K562 (cell line): ENCODE results near the gene TEFM. TPM values are rescaled to one million over a fixed set of nuclear protein-coding genes. Genes with fewer than 3 reads are reported as not detected.

Source experiments
- FIP1L1 ChIP-seq: fragments of 200-400 bp; formaldehyde crosslinking; IDR thresholded peaks from 2 replicates; pipeline ENCODE4 v1.6.1; 2018; ENCODE audit warnings: mild to moderate bottlenecking, low read depth, low read length; ENCODE audit not compliant: poor library complexity, severe bottlenecking
- HEY1 ChIP-seq: fragments of 250-450 bp; sonication (Bioruptor Pico); IDR thresholded peaks from 2 replicates; pipeline ENCODE4 v1.5.0; 2020; ENCODE audit warnings: mild to moderate bottlenecking, moderate library complexity, borderline replicate concordance
- MCM3 ChIP-seq: fragments of 450-650 bp; IDR thresholded peaks from 2 replicates; pipeline ENCODE4 v1.6.1; 2016
- SMAD1 ChIP-seq: fragments of 150-350 bp; IDR thresholded peaks from 2 replicates; pipeline ENCODE4 v1.6.1; 2014; ENCODE audit warnings: low read length, low read depth; ENCODE audit not compliant: partially characterized antibody
- SMARCC2 ChIP-seq: fragments of 450-650 bp; IDR thresholded peaks from 2 replicates; pipeline ENCODE4 v1.6.1; 2017; ENCODE audit warnings: antibody characterized with exemption, moderate library complexity, mild to moderate bottlenecking, low read depth
- STAT5A ChIP-seq: IDR thresholded peaks from 2 replicates; pipeline ENCODE4 v1.6.1; 2012; ENCODE audit warnings: low read length, inconsistent platforms, borderline replicate concordance
- TGIF2 ChIP-seq: sonication (generic); formaldehyde crosslinking; IDR thresholded peaks from 2 replicates; pipeline ENCODE4 v1.8.1; 2022; ENCODE audit warnings: mild to moderate bottlenecking, missing genetic modification reagents, moderate library complexity
- ZNF583 ChIP-seq: fragments of 250-450 bp; sonication (Bioruptor Pico); IDR thresholded peaks from 2 replicates; pipeline ENCODE4 v1.4.0; 2020
- polyA plus RNA-seq, 8 experiments: library from polyadenylated mRNA; depleted of rRNA in 4 of 8; stranded (reverse) in 5 of 8; unstranded in 3 of 8; fragments of >200 nt; fragmentation: Nextera tagmentation in 2 of 8; fragmentation: Illumina TruSeq in 1 of 8; extraction: Ambion mirVana in 2 of 8; extraction: Trizol in 1 of 8; gene quantifications; 2 replicates each; pipeline versions ENCODE4 v1.2.1 to v1.2.3, GENCODE V29; 2011 to 2014; ENCODE audit warnings: inconsistent platforms in 1 of 8, missing spikeins in 1 of 8
- total RNA-seq, 7 experiments: library from RNA; depleted of rRNA in 6 of 7; stranded (reverse); fragments of >200 nt in 6 of 7; fragmentation: Illumina TruSeq in 2 of 7; extraction: Trizol in 2 of 7; gene quantifications; 2 replicates each; pipeline versions ENCODE4 v1.2.1 to v1.2.3, GENCODE V29; 2011 to 2021; ENCODE audit warnings: low replicate concordance in 1 of 7
- TF ChIP-seq, protein P1 (sequence below): fragments of 450-650 bp; IDR thresholded peaks from 2 replicates; pipeline ENCODE4 v1.6.1; 2018; ENCODE audit not compliant: partially characterized antibody
- TF ChIP-seq, protein P2 (sequence below): fragments of 200-800 bp; sonication (Bioruptor generic); IDR thresholded peaks from 2 replicates; pipeline ENCODE4 v1.6.1; 2017; ENCODE audit warnings: missing genetic modification characterization, missing compliant biosample characterization
- TF ChIP-seq, protein P3 (sequence below): IDR thresholded peaks from 3 replicates; pipeline ENCODE4 v1.6.1; 2011; ENCODE audit warnings: borderline replicate concordance, mild to moderate bottlenecking, moderate library complexity; ENCODE audit not compliant: insufficient read length; ENCODE audit errors: extremely low read depth
- TF ChIP-seq, protein P4 (sequence below): sonication (generic); formaldehyde crosslinking; IDR thresholded peaks from 2 replicates; pipeline ENCODE4 v1.8.1; 2022; ENCODE audit warnings: missing genetic modification reagents
- TF ChIP-seq, protein P5 (sequence below): fragments of 250-450 bp; sonication (Bioruptor Pico); IDR thresholded peaks from 2 replicates; pipeline ENCODE4 v1.5.0; 2021
- TF ChIP-seq, protein P6 (sequence below): IDR thresholded peaks from 3 replicates; pipeline ENCODE4 v1.6.1; 2011; ENCODE audit warnings: borderline replicate concordance, mild to moderate bottlenecking; ENCODE audit not compliant: insufficient read length, insufficient read depth

TEFM gene
- total and polyA plus RNA-seq, 9 of the 15 experiments (the other 6 are each of a cell fraction or from before 2014, with no cell fraction given), result 12.5 to 60.3 (median 23.3) TPM

DNA sequence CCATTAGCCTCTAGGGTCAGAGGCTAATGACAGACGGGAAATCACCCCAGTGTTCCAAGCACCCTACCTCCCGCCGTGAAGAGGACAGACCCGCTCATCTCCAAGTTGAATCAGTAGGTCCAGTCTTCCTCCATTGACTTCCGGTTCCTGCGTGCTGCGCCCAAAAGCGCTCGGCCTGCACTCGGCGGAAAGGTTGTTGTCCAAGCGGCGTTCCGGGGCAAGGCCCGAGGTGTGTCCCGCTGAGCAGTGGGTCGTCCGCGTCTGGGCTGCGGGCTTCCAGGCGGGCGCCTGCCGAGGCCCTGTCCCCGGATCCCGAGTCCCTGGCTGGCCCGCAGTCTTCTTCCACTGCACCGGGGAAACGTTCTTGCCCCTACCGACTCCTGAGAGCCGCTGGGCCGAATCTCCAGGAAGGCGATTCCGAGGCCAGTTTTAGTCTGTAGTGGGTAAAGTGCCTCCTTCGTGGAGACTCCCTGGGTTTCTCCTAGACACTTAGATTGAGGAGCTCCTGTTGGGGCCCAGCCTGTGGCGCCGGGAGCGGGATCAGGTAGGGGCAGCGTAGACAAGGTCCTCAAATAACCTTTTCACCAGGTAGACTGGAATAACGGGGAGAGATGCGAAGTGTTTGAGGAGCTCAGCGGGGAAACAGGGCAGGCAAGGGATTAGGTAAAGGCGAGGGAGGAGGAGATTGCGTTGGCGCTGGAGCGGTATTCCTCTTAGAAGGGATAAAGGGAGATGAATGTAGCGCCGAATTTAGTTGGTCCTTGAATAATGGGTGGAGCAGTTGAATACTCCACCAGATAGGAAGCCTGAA is at the start of gene TEFM (continued):
- TF ChIP-seq TGIF2 (CRISPR knock-in tag) (no peak), SMAD1 (no peak), STAT5A (peak; percentile 29; the same call in 1 of the 2 replicates), ZNF583 (CRISPR knock-in tag) (no peak), FIP1L1 (peak; percentile 64), HEY1 (CRISPR knock-in tag) (no peak), MCM3 (no peak), SMARCC2 (no peak)
- TF ChIP-seq, protein P1, sequence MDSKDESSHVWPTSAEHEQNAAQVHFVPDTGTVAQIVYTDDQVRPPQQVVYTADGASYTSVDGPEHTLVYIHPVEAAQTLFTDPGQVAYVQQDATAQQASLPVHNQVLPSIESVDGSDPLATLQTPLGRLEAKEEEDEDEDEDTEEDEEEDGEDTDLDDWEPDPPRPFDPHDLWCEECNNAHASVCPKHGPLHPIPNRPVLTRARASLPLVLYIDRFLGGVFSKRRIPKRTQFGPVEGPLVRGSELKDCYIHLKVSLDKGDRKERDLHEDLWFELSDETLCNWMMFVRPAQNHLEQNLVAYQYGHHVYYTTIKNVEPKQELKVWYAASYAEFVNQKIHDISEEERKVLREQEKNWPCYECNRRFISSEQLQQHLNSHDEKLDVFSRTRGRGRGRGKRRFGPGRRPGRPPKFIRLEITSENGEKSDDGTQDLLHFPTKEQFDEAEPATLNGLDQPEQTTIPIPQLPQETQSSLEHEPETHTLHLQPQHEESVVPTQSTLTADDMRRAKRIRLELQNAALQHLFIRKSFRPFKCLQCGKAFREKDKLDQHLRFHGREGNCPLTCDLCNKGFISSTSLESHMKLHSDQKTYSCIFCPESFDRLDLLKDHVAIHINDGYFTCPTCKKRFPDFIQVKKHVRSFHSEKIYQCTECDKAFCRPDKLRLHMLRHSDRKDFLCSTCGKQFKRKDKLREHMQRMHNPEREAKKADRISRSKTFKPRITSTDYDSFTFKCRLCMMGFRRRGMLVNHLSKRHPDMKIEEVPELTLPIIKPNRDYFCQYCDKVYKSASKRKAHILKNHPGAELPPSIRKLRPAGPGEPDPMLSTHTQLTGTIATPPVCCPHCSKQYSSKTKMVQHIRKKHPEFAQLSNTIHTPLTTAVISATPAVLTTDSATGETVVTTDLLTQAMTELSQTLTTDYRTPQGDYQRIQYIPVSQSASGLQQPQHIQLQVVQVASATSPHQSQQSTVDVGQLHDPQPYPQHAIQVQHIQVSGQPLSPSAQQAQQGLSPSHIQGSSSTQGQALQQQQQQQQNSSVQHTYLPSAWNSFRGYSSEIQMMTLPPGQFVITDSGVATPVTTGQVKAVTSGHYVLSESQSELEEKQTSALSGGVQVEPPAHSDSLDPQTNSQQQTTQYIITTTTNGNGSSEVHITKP, result peak; percentile 45
- TF ChIP-seq, protein P2, sequence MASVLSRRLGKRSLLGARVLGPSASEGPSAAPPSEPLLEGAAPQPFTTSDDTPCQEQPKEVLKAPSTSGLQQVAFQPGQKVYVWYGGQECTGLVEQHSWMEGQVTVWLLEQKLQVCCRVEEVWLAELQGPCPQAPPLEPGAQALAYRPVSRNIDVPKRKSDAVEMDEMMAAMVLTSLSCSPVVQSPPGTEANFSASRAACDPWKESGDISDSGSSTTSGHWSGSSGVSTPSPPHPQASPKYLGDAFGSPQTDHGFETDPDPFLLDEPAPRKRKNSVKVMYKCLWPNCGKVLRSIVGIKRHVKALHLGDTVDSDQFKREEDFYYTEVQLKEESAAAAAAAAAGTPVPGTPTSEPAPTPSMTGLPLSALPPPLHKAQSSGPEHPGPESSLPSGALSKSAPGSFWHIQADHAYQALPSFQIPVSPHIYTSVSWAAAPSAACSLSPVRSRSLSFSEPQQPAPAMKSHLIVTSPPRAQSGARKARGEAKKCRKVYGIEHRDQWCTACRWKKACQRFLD (CRISPR knock-in tag), result no peak
- TF ChIP-seq, protein P3, sequence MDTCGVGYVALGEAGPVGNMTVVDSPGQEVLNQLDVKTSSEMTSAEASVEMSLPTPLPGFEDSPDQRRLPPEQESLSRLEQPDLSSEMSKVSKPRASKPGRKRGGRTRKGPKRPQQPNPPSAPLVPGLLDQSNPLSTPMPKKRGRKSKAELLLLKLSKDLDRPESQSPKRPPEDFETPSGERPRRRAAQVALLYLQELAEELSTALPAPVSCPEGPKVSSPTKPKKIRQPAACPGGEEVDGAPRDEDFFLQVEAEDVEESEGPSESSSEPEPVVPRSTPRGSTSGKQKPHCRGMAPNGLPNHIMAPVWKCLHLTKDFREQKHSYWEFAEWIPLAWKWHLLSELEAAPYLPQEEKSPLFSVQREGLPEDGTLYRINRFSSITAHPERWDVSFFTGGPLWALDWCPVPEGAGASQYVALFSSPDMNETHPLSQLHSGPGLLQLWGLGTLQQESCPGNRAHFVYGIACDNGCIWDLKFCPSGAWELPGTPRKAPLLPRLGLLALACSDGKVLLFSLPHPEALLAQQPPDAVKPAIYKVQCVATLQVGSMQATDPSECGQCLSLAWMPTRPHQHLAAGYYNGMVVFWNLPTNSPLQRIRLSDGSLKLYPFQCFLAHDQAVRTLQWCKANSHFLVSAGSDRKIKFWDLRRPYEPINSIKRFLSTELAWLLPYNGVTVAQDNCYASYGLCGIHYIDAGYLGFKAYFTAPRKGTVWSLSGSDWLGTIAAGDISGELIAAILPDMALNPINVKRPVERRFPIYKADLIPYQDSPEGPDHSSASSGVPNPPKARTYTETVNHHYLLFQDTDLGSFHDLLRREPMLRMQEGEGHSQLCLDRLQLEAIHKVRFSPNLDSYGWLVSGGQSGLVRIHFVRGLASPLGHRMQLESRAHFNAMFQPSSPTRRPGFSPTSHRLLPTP, result no peak
- TF ChIP-seq, protein P4, sequence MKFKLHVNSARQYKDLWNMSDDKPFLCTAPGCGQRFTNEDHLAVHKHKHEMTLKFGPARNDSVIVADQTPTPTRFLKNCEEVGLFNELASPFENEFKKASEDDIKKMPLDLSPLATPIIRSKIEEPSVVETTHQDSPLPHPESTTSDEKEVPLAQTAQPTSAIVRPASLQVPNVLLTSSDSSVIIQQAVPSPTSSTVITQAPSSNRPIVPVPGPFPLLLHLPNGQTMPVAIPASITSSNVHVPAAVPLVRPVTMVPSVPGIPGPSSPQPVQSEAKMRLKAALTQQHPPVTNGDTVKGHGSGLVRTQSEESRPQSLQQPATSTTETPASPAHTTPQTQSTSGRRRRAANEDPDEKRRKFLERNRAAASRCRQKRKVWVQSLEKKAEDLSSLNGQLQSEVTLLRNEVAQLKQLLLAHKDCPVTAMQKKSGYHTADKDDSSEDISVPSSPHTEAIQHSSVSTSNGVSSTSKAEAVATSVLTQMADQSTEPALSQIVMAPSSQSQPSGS (CRISPR knock-in tag), result no peak
- TF ChIP-seq, protein P5, sequence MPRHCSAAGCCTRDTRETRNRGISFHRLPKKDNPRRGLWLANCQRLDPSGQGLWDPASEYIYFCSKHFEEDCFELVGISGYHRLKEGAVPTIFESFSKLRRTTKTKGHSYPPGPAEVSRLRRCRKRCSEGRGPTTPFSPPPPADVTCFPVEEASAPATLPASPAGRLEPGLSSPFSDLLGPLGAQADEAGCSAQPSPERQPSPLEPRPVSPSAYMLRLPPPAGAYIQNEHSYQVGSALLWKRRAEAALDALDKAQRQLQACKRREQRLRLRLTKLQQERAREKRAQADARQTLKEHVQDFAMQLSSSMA (CRISPR knock-in tag), result no peak
- TF ChIP-seq, protein P6, sequence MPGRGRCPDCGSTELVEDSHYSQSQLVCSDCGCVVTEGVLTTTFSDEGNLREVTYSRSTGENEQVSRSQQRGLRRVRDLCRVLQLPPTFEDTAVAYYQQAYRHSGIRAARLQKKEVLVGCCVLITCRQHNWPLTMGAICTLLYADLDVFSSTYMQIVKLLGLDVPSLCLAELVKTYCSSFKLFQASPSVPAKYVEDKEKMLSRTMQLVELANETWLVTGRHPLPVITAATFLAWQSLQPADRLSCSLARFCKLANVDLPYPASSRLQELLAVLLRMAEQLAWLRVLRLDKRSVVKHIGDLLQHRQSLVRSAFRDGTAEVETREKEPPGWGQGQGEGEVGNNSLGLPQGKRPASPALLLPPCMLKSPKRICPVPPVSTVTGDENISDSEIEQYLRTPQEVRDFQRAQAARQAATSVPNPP, result no peak
